Osteocyte (in vitro differentiated cells): ENCODE results near the gene MUC2. TPM values are rescaled to one million over a fixed set of nuclear protein-coding genes. Genes with fewer than 3 reads are reported as not detected.
"Not testable (repeated sequence)": the region's sequence is repeated elsewhere in the genome, so short reads cannot be mapped to it uniquely, and the experiment has no call there.

Experiments
- DNase-seq: peaks from one replicate; pipeline ENCODE4 v3.0.0; 2021; ENCODE audit warnings: mixed read lengths; ENCODE audit not compliant: unreplicated experiment; ENCODE audit errors: extremely low spot score
- H3K27ac Mint-ChIP-seq: one replicate; pipeline ENCODE4 v1.8.0; 2021; ENCODE audit warnings: mild to moderate bottlenecking, mixed read lengths; ENCODE audit not compliant: unreplicated experiment
- H3K27me3 Mint-ChIP-seq: one replicate; pipeline ENCODE4 v1.8.0; 2021; ENCODE audit warnings: mixed read lengths; ENCODE audit not compliant: unreplicated experiment
- H3K36me3 Mint-ChIP-seq: one replicate; pipeline ENCODE4 v1.8.0; 2021; ENCODE audit warnings: mixed read lengths; ENCODE audit not compliant: unreplicated experiment
- H3K4me1 Mint-ChIP-seq: one replicate; pipeline ENCODE4 v1.8.0; 2021; ENCODE audit warnings: mixed read lengths; ENCODE audit not compliant: unreplicated experiment
- H3K4me3 Mint-ChIP-seq: one replicate; pipeline ENCODE4 v1.8.0; 2021; ENCODE audit warnings: mild to moderate bottlenecking, moderate library complexity, mixed read lengths; ENCODE audit not compliant: unreplicated experiment
- H3K9me3 Mint-ChIP-seq: one replicate; pipeline ENCODE4 v1.8.0; 2021; ENCODE audit warnings: mixed read lengths; ENCODE audit not compliant: unreplicated experiment
- CTCF ChIP-seq: fragments of 200-600 bp; sonication (generic); IDR thresholded peaks from 2 replicates; pipeline ENCODE4 v1.5.0; 2021; ENCODE audit warnings: antibody characterized with exemption, mild to moderate bottlenecking, moderate library complexity
- total RNA-seq: library from RNA; stranded (reverse); gene quantifications from 2 replicates; pipeline ENCODE4 v1.2.1, GENCODE V29; 2021

MUC2 gene
- total RNA-seq, 1 donor from 2014 or later: not detected

DNA sequence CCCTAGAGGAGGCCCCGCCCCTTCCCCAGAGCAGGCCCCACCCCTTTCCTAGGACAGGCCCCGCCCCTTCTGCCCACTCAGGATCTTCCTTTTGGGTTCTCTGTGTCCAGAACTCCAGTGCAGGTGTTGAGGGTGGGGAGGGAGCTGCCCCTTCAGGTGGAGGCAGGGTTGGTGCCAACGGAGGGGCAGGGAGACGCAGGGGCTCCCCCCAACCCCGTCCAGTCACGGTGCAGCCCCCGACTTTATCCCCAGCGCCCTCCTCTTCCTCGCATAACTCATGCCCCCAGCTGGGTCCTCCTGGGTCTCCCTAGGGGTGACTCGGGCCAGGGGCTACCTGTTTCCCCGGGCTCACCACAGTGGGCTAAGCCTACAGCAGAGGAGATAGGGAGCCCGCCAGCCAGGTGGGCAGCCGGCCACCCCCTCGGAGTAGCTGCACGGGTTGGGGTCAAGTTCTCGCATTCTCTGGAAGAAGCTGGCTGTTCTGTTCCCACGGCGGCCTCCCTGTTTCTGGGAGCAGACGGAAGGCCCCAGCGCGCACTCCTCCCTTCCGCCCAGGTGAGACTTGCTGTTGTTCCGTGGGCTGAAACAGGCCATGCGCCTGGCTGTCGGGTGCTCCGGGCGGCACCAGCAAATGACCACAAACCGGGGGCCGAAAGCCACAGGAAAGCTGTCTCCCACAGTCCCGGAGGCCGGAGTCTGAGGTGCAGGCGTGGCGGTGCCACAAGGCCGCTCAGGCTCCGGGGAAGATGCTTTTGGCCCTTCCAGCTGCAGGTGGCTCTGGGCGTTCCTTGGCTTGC lies 38.9 kb downstream of the MUC2 start:
- Mint-ChIP-seq H3K4me1 (no peaks in the 10 kb centered on the region), H3K27ac (no peak overlapping the region), H3K27me3 (peaks cover 11% of the 10 kb centered on the region), H3K9me3 (no peaks in the 10 kb centered on the region), H3K36me3 (no peaks in the 10 kb centered on the region), H3K4me3 (no peak overlapping the region)
- DNase-seq: no peak
- no peak for TF ChIP-seq CTCF

- H3K27ac Mint-ChIP-seq, H3K9me3 Mint-ChIP-seq, H3K4me1 Mint-ChIP-seq, H3K36me3 Mint-ChIP-seq, H3K4me3 Mint-ChIP-seq: not testable (repeated sequence)
- DNase-seq: peak; percentile 60
- peaks cover 13% of the 10 kb centered on the region for H3K27me3 Mint-ChIP-seq
These were observed 40.6 kb downstream of the MUC2 start for GRCh38 chr11:1115292-1115691.

DNA sequence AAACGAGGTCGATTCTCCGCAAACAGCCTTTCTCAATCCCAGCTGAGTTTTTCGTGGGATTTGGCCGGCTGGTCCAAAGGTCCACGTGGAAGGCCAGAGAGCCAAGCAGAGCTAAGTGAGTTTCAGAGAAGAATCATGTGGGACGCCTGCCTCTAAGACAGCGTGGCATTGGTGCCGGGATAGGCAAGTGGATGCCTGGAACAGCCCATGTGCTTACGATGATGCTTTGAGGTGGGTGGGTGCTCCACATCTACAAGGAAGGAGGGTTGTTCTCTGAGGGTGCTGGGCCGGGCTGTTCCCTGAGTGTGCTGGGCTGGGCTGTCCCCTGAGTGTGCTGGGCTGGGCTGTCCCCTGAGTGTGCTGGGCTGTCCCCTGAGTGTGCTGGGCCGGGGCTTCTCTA lies 41.4 kb downstream of the MUC2 start:
- TF ChIP-seq CTCF: no peak
- H3K36me3 Mint-ChIP-seq: no peaks in the 10 kb centered on the region
- no peaks in the 10 kb centered on the region for H3K9me3 Mint-ChIP-seq
- H3K4me3 Mint-ChIP-seq: no peak overlapping the region
- DNase-seq: peak; percentile 42
- no peaks in the 10 kb centered on the region for H3K4me1 Mint-ChIP-seq
- H3K27ac Mint-ChIP-seq: no peak overlapping the region
- peaks cover 13% of the 10 kb centered on the region for H3K27me3 Mint-ChIP-seq

GRCh38 chr11:1116666-1117390 lies 42.2 kb downstream of the MUC2 start:
- Mint-ChIP-seq H3K27ac (no peak overlapping the region), H3K4me3 (no peak overlapping the region), H3K27me3 (peaks cover 13% of the 10 kb centered on the region), H3K36me3 (no peaks in the 10 kb centered on the region), H3K9me3 (no peaks in the 10 kb centered on the region), H3K4me1 (no peaks in the 10 kb centered on the region)
- no peak for TF ChIP-seq CTCF
- DNase-seq: peak; percentile 82

DNA sequence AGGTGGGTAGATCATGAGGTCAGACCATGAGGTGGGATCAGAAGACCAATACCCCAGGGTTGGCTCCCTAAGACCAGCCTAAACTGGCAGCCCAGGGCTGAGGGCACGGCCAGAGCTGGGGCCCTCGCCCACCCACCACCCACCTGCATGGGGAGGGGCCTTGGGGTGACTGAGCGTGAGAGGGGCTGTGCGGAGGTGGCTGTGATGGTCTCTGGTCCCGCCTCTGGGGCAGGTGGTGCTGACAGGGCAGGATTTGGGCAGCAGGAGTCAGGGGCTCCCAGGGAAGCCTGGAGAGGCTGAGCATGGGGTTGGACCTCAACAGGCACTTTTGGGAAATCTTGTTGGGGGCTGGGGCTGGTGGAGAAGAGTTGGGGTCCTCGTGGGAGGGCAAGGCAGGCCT lies 43.3 kb downstream of the MUC2 start:
- Mint-ChIP-seq H3K36me3 (no peaks in the 10 kb centered on the region), H3K27me3 (peaks cover 13% of the 10 kb centered on the region), H3K4me1 (peaks cover 2% of the 10 kb centered on the region), H3K9me3 (no peaks in the 10 kb centered on the region), H3K4me3 (no peak overlapping the region), H3K27ac (no peak overlapping the region)
- DNase-seq: peak; percentile 78
- no peak for TF ChIP-seq CTCF
